Skin epidermis (tissue), 12 donors: ENCODE results near the gene HDAC5.
"Not testable (repeated sequence)": the region's sequence is repeated elsewhere in the genome, so short reads cannot be mapped to it uniquely, and the experiment has no call there.

ENCODE experiments used
- H3K27ac ChIP-seq, 21 experiments: fragments of 200-600 bp; sonication (generic) in 11 of 21; one replicate each; pipeline ENCODE4 v1.5.0; 2020; ENCODE audit warnings: mild to moderate bottlenecking in 3 of 21, inconsistent platforms in 2 of 21, moderate library complexity in 2 of 21
- H3K4me3 ChIP-seq, 7 experiments: fragments of 200-600 bp; sonication (generic) in 2 of 7; one replicate each; pipeline ENCODE4 v1.5.0; 2020; ENCODE audit warnings: inconsistent platforms in 2 of 7, mild to moderate bottlenecking in 2 of 7, moderate library complexity in 1 of 7

HDAC5 gene

DNA sequence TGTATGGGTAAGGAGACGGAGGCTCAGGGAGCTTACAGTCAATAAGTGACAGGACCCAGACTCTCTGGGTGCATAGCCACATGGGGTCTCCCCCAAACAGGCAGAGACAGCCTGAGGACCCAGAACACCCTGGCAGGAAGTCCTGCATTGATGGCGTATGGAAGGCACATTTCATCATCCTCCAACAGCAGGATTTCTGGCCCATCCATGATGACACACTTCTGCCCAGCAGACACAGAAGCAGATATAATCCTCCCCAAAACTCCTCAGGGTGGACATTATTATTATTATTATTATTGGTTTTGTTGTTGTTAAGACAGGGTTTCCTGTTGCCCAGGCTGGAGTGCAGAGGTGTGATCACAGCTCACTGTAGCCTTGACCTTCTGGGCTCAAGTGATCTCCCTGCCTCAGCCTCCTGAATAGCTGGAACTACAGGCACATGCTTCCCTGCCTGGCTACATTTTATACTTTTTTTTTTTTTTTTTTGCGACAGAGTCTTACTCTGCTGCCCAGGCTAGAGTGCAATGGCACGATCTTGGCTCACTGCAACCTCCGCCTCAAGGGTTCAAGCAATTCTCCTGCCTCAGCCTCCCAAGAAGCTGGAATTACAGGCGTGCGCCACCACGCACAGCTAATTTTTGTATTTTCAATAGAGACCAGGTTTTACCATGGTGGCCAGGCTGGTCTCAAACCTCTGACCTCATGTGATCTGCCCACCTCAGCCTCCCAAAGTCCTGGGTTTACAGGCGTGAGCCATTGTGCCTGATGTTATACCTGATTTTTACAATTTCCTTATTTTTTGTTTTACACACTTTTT, 11.5 kb upstream of the HDAC5 start:
- H3K27ac ChIP-seq: no peak overlapping the region
- no peak overlapping the region for H3K4me3 ChIP-seq

DNA sequence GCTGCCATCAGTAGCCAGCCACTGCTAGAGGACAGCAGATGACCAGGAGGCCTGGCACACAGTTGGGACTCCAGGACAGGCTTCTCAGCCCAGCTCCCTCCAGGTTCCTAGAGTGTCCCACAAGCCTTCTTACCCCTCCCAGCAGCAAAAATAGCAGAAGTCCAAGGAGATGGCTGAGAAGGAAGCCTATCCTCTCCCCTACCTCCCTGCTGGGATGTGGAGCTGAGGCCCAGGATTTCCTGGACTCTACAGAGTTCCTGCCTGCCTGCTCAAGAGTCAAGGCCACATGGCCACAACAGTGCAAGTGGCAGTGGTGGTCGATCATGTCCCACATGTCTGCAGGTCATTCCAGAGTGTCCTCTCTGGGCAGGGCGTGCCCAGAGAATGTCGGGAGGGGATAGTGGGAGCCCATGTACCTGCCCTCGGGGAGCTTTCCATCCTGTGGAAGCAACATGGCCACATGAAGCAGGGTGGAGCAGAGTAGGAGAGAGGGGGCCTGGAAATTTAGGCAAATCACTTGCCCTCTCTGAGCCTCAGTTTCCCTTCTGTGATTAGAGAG, 10.6 kb upstream of the HDAC5 start:
- H3K27ac ChIP-seq: no peak overlapping the region
- H3K4me3 ChIP-seq: no peak overlapping the region

DNA sequence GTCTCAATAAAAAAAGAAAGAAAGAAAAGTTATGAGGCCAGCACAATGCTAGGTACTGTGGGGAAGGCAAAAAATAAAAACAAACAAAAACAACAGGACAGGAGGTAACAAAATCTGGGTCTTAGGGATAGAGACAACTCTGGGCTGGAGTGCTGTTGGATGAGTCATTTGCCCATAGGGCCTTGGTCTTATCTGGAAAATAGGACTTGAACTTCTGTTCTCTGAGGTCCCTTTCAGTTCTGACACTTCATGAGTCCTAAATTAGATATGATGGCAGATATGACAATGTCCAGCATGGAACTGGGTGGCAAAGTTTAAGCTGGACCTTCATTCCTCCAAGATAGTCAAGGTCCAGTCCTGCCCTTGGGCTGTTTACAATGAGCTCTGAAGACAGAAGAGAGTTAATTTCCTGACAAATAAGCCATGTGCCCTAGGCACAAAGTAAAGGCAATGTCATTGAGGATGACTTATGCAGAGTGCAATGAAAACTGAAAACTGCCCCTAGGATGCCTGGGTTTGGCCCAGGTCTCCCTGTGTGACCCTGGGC, 8.9 kb upstream of the HDAC5 start:
- Histone ChIP-seq H3K27ac (no peak overlapping the region), H3K4me3 (no peak overlapping the region)

DNA sequence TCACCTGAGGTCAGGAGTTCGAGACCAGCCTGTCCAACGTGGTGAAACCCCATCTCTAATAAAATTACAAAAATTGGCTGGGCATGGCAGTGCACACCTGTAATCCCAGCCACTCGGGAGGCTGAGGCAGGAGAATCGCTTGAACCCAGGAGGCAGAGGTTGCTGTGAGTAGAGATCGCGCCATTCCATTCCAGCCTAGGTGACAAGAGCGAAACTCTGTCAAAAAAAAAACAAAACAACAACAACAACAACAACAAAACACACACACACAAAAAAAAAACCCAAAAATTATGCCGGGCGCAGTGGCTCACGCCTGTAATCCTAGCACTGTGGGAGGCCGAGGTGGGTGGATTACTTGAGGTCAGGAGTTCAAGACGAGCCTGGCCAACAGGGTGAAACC, 7.9 kb upstream of the HDAC5 start:
- H3K27ac ChIP-seq, H3K4me3 ChIP-seq: not testable (repeated sequence)

DNA sequence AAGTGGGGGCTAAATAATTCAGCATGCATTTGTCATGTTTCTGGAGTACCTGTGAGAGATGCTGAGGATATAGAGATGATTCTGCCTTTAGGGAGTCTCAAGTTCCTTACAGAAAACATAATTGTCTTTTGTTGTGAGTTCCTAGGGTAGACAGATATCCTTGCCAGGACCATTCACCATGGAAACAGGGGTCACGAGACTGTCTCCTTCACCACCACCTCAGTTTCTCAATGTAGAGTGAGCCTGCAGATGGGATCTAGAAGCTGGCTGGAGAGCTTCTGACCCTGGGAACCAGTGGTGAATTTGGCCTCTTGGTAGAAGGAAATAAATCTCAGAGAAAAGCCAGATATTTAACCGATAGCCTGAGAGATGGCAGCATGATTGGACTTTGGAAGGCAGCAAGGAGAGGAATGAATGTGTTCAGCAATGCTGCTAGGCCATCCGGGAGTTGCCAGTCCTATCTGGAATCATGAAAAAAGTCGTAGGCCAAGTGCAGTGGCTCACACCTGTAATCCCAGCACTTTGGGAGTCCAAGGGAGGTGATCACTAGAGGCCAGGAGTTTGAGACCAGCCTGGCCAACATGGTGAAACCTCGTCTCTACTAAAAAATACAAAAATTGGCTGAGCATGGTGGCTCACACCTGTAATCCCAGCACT, 7.4 kb upstream of the HDAC5 start:
- H3K4me3 ChIP-seq: no peak overlapping the region
- no peak overlapping the region for H3K27ac ChIP-seq

DNA sequence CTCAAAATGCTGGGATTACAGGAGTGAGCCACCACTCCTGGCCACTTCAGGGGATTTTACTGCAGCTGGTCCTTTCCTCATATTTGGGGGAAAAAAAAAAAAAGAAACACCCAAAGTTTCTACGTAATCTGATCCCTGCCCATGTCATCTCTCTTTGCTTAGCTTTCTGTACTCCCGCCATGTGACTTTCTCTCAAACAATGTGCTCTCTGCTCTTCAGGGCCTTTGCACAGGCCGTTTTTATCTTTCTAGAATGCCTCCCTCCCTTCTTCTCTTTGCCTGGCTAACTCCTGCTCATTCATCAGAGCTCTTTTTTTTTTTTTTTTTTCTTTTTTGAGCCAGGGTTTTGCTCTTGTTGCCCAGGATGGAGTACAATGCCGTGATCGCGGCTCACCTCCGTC, 4.9 kb upstream of the HDAC5 start:
- Histone ChIP-seq H3K4me3 (no peak overlapping the region), H3K27ac (no peak overlapping the region)

DNA sequence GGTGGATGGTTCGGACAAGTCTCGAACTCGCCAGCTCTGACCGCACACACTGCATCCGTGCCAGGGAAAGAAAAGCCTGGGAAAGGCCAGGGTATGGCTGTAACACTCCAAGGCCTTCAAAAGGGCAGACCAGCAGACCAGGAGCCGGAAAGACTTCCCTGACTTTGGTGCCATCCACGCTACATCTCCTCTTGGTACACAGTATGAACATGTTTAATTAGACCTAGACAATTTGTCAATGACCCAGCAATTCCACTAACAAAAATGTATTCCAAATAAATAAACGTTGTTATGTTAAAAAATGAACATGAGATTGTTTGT, 637 bp upstream of the HDAC5 start:
- Histone ChIP-seq H3K4me3 (peak overlapping the region; percentile 69 to 100 (median 94)), H3K27ac (peak overlapping the region; percentile 20 to 97 (median 93))

DNA sequence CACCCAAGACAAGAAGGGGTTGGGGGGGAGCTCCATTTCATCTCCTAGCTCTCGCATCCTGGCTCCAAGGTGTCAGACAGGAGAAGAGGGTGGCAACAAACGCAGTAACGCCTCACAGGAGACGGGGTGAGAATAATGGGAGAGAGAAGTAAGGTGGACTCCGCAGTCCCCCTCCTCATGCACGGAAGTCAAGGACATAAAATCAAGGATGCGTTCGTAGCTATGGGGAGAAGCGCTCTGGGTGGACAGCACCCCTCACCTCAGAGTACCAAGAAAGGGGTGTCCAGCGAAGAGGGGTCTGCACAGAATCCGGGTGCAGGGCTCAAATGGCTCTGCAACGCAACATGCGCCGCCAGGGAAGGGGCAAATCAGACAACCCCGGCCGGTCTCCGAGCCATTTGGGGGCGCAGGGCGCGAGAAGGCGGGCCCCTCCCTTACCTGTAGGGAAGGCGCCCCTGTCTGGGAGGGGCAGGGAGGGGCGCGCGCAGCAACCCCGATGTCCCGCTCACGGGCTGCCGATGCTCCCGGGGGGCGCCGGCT, 555 bp downstream of the HDAC5 start:
- Histone ChIP-seq H3K4me3 (peak overlapping the region; percentile 69 to 100 (median 94)), H3K27ac (peak overlapping the region; percentile 62 to 97 (median 93))

DNA sequence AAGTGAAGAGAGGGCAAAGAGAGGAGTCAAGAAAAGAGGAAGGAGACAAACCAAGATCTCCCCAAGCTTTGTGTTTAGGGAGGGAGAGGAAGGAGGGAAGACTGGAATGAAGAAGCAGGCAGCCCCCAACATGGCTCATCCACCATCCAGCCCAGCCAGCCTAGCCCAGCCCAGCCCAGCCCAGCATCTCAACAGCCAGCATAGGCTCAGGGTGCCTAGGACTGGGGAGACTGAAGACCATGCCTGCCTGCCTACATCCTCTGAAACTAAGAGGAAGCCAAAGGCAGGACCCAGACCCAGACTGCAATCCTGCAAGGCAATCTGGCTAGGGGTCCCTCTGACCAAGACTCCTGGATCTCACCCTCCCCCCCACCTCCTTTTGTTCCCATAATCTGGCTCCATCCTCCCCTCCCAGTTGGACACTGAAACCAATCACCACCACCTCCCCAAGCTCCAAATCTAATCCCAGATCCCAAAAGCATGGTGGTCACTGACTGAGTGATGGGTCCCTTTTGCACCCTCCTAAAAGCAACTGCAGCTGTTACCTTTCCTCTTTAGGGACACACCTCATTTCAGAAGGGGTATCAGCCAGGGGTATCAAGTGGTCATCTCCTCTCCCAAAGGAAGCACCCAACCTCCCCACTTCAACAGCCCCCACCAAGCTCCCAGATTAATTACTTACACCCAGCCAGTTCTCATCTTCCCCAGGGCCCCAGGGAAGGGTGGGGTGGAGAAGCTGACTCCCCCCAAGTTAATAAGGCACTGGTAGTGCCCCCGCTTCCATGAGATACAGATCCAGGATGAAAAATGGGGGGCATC, 1.2 kb downstream of the HDAC5 start:
- H3K4me3 ChIP-seq: peak overlapping the region; percentile 69 to 100 (median 94)

DNA sequence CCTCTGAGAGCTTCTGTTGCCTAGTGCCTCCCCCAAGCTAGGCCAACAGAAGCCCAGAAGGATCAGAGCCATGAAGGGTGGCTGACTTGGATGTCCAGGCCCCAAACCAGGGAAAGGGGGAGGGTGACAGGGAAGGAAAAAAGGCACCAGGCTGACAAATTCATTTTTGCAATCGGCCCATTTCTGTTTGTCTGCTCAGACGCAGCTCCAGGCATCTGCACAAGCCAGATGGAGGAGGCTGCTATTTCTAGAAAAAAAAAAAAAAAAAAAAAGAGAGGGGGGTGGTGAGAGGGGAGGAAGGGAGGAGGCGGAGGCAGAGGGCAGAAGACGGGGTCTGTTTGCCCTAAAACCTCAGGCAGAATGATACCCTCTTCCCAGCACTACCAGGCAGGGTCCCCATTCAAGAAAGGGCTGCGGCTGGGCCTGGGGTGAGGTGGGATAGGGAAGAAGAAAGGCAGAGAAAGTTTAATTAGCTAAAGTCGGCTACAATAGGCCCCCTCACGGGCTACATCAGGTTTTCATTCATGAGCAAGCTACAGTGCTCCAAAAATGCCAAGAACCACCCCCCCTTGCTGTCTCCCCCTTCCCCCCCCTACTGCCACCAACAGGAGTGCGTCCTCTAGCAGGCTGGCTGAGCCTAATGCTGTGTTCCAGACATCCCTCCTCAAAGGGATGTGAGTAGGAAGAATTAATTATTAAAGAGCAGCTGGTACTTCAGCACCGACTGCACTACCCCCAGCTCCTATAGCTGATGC, 2.4 kb downstream of the HDAC5 start:
- Histone ChIP-seq H3K27ac (peak overlapping the region in 2 of 21 experiments; percentile 12 to 22), H3K4me3 (peak overlapping the region in 1 of 7 experiments; percentile 94)

More for the DNA sequence above, 1.2 kb downstream of the HDAC5 start:
- peak overlapping the region in 13 of 21 experiments; percentile 57 to 96 (median 93) for H3K27ac ChIP-seq

DNA sequence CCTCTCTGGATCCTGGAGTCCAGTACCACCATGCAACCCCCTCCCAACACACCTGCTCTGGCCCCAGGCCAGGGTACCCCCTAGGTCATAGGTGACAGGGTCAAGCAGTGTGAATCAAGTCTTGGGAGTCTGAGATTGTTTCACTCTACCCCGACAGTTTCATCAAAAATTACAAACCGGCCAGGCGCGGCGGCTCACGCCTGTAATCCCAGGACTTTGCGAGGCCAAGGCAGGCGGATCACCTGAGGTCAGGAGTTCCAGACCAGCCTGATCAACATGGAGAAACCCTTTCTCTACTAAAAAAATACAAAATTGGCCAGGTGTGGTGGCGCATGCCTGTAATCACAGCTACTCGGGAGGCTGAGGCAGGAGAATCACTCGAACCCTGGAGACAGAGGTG, 3.2 kb downstream of the HDAC5 start:
- peak overlapping the region in 6 of 21 experiments; percentile 12 to 79 (median 34) for H3K27ac ChIP-seq
- not testable (repeated sequence) for H3K4me3 ChIP-seq

DNA sequence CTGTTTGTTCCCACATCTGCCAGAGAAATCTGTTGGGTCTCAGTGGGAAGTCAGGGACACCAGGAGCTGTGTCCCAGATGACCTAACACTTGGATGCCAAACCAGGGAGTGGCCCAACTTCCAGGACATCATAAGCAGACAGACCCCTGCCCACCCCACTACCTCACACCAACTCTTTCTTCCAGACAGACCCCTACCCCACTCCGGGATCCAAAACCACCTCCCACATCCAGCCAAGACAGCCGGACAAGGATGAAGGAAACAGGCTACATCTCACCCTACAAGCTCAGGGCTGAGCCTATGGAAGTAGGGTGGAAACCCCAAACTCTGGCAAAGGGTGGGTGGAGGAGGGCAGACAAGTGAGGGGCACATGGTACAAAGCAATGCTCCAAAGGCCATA, 3.6 kb downstream of the HDAC5 start:
- H3K27ac ChIP-seq: peak overlapping the region in 10 of 21 experiments; percentile 8 to 79 (median 52)
- no peak overlapping the region for H3K4me3 ChIP-seq

DNA sequence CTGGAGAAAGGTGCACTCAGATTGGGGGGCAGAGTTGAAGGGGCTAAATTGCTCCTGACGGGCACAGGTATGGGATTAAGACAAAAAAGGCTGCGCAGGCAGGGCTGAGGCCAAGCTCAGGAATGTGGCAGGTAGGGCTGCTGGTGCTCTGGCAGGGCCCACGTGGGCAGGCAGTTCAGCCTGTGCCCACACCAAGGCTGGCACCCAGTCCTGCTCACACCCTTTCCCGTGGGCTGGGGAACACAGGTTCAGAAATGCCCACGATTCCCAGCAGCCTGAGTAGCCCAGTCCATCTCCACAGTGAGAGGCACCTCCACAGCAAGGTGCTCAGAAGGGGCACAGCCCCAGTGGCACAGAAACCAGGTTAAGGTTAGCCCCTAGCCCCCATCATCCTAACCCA, 4.4 kb downstream of the HDAC5 start:
- Histone ChIP-seq H3K27ac (peak overlapping the region in 13 of 21 experiments; percentile 4 to 79 (median 53)), H3K4me3 (no peak overlapping the region)

DNA sequence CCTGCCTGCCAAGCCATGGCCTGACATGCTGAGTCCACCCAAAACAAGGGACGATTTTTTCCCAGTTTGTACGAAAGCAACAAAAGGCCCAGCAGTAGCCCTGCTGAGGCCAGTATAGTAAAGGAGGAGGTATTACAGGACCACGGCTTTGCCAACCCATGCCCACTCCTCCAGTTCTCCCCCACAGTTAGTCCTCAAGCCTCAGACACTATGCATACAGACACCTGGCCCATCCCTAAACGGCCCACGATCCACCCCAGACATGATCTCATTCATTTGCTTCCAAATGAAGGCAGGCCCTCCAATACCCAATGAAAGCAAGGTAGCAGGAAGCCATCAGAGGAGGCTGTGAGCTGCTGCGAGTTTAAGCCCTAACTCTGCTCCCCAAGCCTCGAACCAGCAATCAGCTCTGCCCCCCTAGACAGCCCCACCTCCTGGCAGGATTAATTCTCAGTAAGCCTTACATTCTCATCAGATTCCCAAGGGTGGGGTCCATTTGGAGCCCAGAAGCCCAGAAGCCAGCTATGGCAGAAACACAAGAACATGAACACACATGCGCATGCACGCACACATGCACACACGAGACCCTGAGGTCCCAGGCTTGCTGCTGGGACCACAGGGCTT, 4.9 kb downstream of the HDAC5 start:
- Histone ChIP-seq H3K4me3 (no peak overlapping the region), H3K27ac (peak overlapping the region in 13 of 21 experiments; percentile 4 to 79 (median 53))

DNA sequence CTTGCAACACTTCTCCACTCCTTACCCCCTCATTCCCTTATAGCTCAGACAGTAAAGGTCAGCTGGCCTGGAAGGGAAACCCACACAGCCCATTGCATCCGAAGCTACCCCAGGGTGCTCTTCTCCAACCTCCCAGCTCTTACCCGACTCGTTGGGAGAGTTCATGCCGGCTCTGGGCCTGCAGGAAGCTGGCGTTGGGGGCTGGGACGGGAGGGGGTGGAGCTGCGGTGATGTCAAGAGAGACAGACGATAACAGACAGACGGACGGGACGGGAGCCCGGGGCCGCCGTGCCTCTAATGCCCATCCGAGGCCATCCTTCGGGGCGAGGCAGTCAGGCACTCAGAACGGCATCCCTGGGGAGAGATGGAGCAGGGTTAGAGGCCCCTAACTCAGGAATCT, 6.1 kb downstream of the HDAC5 start:
- H3K4me3 ChIP-seq: no peak overlapping the region
- H3K27ac ChIP-seq: peak overlapping the region in 3 of 21 experiments; percentile 22 to 79 (median 63)

DNA sequence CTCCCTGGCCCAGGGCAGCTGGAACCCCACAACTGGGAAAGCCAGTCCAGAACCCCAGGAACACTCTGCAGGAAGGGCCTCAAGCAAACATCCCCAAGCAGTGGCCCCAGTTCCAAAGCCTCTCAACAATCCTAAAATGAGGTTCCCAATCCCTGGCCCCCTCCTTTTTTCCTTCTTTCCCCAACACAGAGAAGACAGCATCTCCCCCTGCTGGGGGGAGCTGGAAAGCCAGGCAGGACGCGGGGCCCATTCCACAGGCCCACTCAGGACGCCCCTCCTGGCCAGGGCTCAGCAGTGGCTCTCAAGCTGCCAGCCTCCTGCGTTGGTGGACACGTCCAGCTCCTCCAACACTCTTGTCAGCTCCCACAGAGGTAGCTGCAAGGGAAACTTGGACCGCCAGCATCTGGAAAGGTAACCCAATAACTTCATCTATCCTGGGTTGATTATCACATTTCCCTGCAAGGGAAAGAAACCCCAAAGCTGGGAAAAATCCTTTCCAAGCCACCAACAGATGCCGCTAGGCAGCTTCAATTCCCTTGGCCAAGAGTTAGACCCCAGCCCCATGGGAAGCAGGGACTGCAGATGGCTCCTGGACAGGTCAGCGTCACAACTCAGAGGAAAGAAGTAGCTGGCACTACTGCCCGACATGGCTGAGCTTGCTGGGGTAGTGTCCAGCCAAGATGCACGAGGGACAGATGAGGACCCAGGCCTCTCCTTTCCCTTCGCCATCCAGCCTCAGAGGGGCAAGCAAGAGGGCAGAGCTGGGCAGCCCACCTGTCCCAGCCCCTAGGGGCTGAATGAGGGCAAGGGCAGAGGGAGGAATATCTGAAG, 7.6 kb downstream of the HDAC5 start:
- H3K27ac ChIP-seq: peak overlapping the region in 2 of 21 experiments; percentile 14 to 26
- H3K4me3 ChIP-seq: no peak overlapping the region
